ENCODE data around the gene DDX17.

GRCh38 chr22:38519453-38520250 lies 13.5 kb upstream of the DDX17 start:
- TF ChIP-seq POLR2A (IDR thresholded peaks at IDR 0.05): no peak
- TF ChIP-seq POLR2AphosphoS5 (IDR thresholded peaks at IDR 0.05): no peak
- no peak for TF ChIP-seq CTCF (IDR thresholded peaks at IDR 0.05)
